Upper lobe of left lung (tissue), 4 donors: ENCODE results near the gene PSMD5.

ENCODE experiments used
- CTCF ChIP-seq, 6 experiments: fragments of 450-650 bp in 4 of 6; fragments of 200-600 bp in 2 of 6; sonication (generic) in 2 of 6; IDR thresholded peaks; one replicate each; pipeline ENCODE4 v1.5.1; 2016 to 2019; ENCODE audit warnings: antibody characterized with exemption in 6 of 6
- EP300 ChIP-seq, 4 donors: sonication (generic); formaldehyde crosslinking; IDR thresholded peaks; one replicate each; pipeline ENCODE4 v1.5.1; 2017; ENCODE audit warnings: antibody characterized with exemption in 4 of 4, control low read depth in 2 of 4

- TF ChIP-seq CTCF (IDR thresholded peaks at IDR 0.05): no peak
- no peak for TF ChIP-seq EP300 (IDR thresholded peaks at IDR 0.05)
Measured at GRCh38 chr9:120864719-120865118, 22.0 kb upstream of the PSMD5 start.
